CD14-positive monocyte (primary cell): Measurements from ENCODE around the gene ZNF282. TPM values are rescaled to one million over a fixed set of nuclear protein-coding genes. Genes with fewer than 3 reads are reported as not detected.
"Not testable (repeated sequence)": the region's sequence is repeated elsewhere in the genome, so short reads cannot be mapped to it uniquely, and the experiment has no call there.

ENCODE experiments used
- DNase-seq, 3 donors: peaks; one replicate each; pipeline ENCODE4 v3.0.0-alpha.2; 2011 to 2022
- H2AFZ ChIP-seq: 2 replicates; pipeline ENCODE4 v1.6.0; 2012; ENCODE audit warnings: mild to moderate bottlenecking, low read depth, low read length, inconsistent platforms; ENCODE audit not compliant: insufficient read depth, poor library complexity, severe bottlenecking
- H3K27ac ChIP-seq, 2 donors: 1 replicate in 1 of 2; 2 replicates in 1 of 2; pipeline ENCODE4 v1.5.1; 2012 to 2013; ENCODE audit warnings: low read length in 2 of 2, control low read depth in 1 of 2, inconsistent platforms in 1 of 2, low read depth in 1 of 2, mild to moderate bottlenecking in 1 of 2
- H3K27me3 ChIP-seq, 2 donors: one replicate each; pipeline versions ENCODE4 v1.6.0 to v1.6.1; 2011 to 2013; ENCODE audit warnings: low read length in 2 of 2; ENCODE audit not compliant: control insufficient read depth in 2 of 2, insufficient read depth in 2 of 2
- H3K36me3 ChIP-seq, 2 donors: replicated peaks in 1 of 2; 1 replicate in 1 of 2; 2 replicates in 1 of 2; pipeline versions ENCODE4 v1.5.1 to v1.6.1; 2012 to 2013; ENCODE audit warnings: low read length in 2 of 2, control low read depth in 1 of 2, inconsistent platforms in 1 of 2, mild to moderate bottlenecking in 1 of 2; ENCODE audit not compliant: insufficient read depth in 2 of 2, control insufficient read depth in 1 of 2
- H3K4me1 ChIP-seq, 2 donors: 1 replicate in 1 of 2; 2 replicates in 1 of 2; pipeline versions ENCODE4 v1.5.1 to v1.6.1; 2012 to 2013; ENCODE audit warnings: low read length in 2 of 2, control low read depth in 1 of 2, inconsistent platforms in 1 of 2, mild to moderate bottlenecking in 1 of 2, moderate library complexity in 1 of 2; ENCODE audit not compliant: insufficient read depth in 2 of 2, control insufficient read depth in 1 of 2
- H3K4me2 ChIP-seq: replicated peaks from 2 replicates; pipeline ENCODE3; 2012; ENCODE audit warnings: low read length, moderate library complexity, mild to moderate bottlenecking; ENCODE audit not compliant: poor library complexity, severe bottlenecking; ENCODE audit errors: extremely low read depth
- H3K4me3 ChIP-seq, 3 experiments: fragments of 200-600 bp in 1 of 3; sonication (generic) in 1 of 3; replicated peaks in 1 of 3; 1 replicate in 2 of 3; 2 replicates in 1 of 3; pipeline ENCODE4 v1.5.1; 2011 to 2013; ENCODE audit warnings: low read length in 3 of 3, mild to moderate bottlenecking in 3 of 3, control low read depth in 2 of 3, low read depth in 2 of 3, inconsistent platforms in 1 of 3, moderate library complexity in 1 of 3
- H3K79me2 ChIP-seq: 2 replicates; pipeline ENCODE4 v1.6.0; 2012; ENCODE audit warnings: mild to moderate bottlenecking, control low read depth, inconsistent platforms, low read length, moderate library complexity; ENCODE audit not compliant: insufficient read depth
- H3K9ac ChIP-seq: 2 replicates; pipeline ENCODE4 v1.6.0; 2017; ENCODE audit warnings: low read length, mild to moderate bottlenecking; ENCODE audit not compliant: insufficient read depth, poor library complexity, severe bottlenecking
- H3K9me3 ChIP-seq, 2 donors: replicated peaks in 1 of 2; 1 replicate in 1 of 2; 2 replicates in 1 of 2; pipeline versions ENCODE4 v1.5.1 to v1.6.1; 2012 to 2013; ENCODE audit warnings: low read length in 2 of 2, control low read depth in 1 of 2; ENCODE audit not compliant: control insufficient read depth in 1 of 2, insufficient read depth in 1 of 2
- H4K20me1 ChIP-seq: 2 replicates; pipeline ENCODE4 v1.6.0; 2012; ENCODE audit warnings: mild to moderate bottlenecking, low read length, control low read depth, moderate library complexity; ENCODE audit not compliant: insufficient read depth
- H3K27ac Mint-ChIP-seq, 7 donors: one replicate each; pipeline ENCODE4 v1.8.0; 2020; ENCODE audit warnings: mild to moderate bottlenecking in 7 of 7, mixed read lengths in 7 of 7, moderate library complexity in 6 of 7, inconsistent platforms in 2 of 7
- H3K27me3 Mint-ChIP-seq, 3 donors: one replicate each; pipeline ENCODE4 v1.8.0; 2021 to 2022; ENCODE audit warnings: low read depth in 3 of 3, mild to moderate bottlenecking in 3 of 3, mixed read lengths in 3 of 3, moderate library complexity in 3 of 3, inconsistent platforms in 1 of 3
- H3K36me3 Mint-ChIP-seq, 2 donors: one replicate each; pipeline ENCODE4 v1.8.0; 2020; ENCODE audit warnings: mixed read lengths in 2 of 2, inconsistent platforms in 1 of 2, mild to moderate bottlenecking in 1 of 2
- H3K4me1 Mint-ChIP-seq: one replicate; pipeline ENCODE4 v1.8.0; 2020; ENCODE audit warnings: mild to moderate bottlenecking, mixed read lengths
- H3K4me3 Mint-ChIP-seq, 2 donors: one replicate each; pipeline ENCODE4 v1.8.0; 2020; ENCODE audit warnings: mild to moderate bottlenecking in 2 of 2, mixed read lengths in 2 of 2, moderate library complexity in 1 of 2
- H3K9me3 Mint-ChIP-seq, 7 donors: one replicate each; pipeline ENCODE4 v1.8.0; 2020 to 2022; ENCODE audit warnings: mixed read lengths in 7 of 7, mild to moderate bottlenecking in 6 of 7, moderate library complexity in 6 of 7, inconsistent platforms in 2 of 7
- WGBS: methylation state at CpG from one replicate; pipeline ENCODE4 v1.1.5; 2013; ENCODE audit warnings: missing lambda C conversion rate; ENCODE audit not compliant: insufficient coverage; 5-methylcytosine and 5-hydroxymethylcytosine counted together
- intact Hi-C, 2 donors: fragments of 100-400 bp; cut with micrococcal nuclease; formaldehyde crosslinking; loops; one replicate each; pipeline versions ENCODE4 v1.15.0 to v1.15.1; 2023
- polyA plus RNA-seq, 3 donors: library from polyadenylated mRNA; depleted of rRNA in 1 of 3; unstranded in 2 of 3; stranded (reverse) in 1 of 3; fragments of 300-500 nt in 2 of 3; fragments of >200 nt in 1 of 3; fragmentation: Illumina TruSeq in 2 of 3; gene quantifications; 1 replicate in 2 of 3; 2 replicates in 1 of 3; pipeline ENCODE4 v1.2.3, GENCODE V29; 2012 to 2021
- small RNA-seq: library from RNA; depleted of rRNA; stranded (forward); fragments of <200 nt; gene quantifications from one replicate; pipeline ENCODE3, GENCODE V24; 2012; ENCODE audit warnings: low read depth; ENCODE audit not compliant: insufficient read length
- TF ChIP-seq, protein P1 (sequence below): fragments of 200-600 bp; IDR thresholded peaks from one replicate; pipeline ENCODE4 v1.8.0; 2022; ENCODE audit warnings: antibody characterized with exemption, mild to moderate bottlenecking

ZNF282 gene
- polyA plus RNA-seq, 3 donors: 0.51 to 6.2 (median 0.86) TPM

GRCh38 chr7:149267733-149268132 is 72.4 kb downstream of the ZNF282 start:
- 97% methylated on average over 4 of the region's 8 CpGs for WGBS
- no peak overlapping the region for H3K27ac Mint-ChIP-seq
- TF ChIP-seq, protein P1, sequence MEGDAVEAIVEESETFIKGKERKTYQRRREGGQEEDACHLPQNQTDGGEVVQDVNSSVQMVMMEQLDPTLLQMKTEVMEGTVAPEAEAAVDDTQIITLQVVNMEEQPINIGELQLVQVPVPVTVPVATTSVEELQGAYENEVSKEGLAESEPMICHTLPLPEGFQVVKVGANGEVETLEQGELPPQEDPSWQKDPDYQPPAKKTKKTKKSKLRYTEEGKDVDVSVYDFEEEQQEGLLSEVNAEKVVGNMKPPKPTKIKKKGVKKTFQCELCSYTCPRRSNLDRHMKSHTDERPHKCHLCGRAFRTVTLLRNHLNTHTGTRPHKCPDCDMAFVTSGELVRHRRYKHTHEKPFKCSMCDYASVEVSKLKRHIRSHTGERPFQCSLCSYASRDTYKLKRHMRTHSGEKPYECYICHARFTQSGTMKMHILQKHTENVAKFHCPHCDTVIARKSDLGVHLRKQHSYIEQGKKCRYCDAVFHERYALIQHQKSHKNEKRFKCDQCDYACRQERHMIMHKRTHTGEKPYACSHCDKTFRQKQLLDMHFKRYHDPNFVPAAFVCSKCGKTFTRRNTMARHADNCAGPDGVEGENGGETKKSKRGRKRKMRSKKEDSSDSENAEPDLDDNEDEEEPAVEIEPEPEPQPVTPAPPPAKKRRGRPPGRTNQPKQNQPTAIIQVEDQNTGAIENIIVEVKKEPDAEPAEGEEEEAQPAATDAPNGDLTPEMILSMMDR: no peak
- peaks cover 12% of the 10 kb centered on the region for H4K20me1 ChIP-seq
- peaks cover 0 to 4% (median 0%) of the 10 kb centered on the region in 7 donors for H3K9me3 Mint-ChIP-seq
- peaks cover 10% of the 10 kb centered on the region for H3K4me1 Mint-ChIP-seq
- no peaks in the 10 kb centered on the region for H3K9me3 ChIP-seq
- no peak overlapping the region for H3K4me3 ChIP-seq
- H3K27ac ChIP-seq: no peak overlapping the region
- peaks cover 47 to 66% of the 10 kb centered on the region in 2 donors for H3K36me3 ChIP-seq
- no peak overlapping the region for H2AFZ ChIP-seq
- H3K36me3 Mint-ChIP-seq: peaks cover 52 to 55% of the 10 kb centered on the region in 2 donors
- intact Hi-C loops: no loop called here
- H3K79me2 ChIP-seq: no peaks in the 10 kb centered on the region
- no peak overlapping the region for H3K4me3 Mint-ChIP-seq
- no peak overlapping the region for H3K9ac ChIP-seq
- no peak for DNase-seq
- H3K4me2 ChIP-seq: no peak overlapping the region
- no peaks in the 10 kb centered on the region for H3K27me3 ChIP-seq
- peaks cover 0 to 2% (median 0%) of the 10 kb centered on the region in 3 donors for H3K27me3 Mint-ChIP-seq
- H3K4me1 ChIP-seq: peaks cover 2 to 3% of the 10 kb centered on the region in 2 donors

DNA sequence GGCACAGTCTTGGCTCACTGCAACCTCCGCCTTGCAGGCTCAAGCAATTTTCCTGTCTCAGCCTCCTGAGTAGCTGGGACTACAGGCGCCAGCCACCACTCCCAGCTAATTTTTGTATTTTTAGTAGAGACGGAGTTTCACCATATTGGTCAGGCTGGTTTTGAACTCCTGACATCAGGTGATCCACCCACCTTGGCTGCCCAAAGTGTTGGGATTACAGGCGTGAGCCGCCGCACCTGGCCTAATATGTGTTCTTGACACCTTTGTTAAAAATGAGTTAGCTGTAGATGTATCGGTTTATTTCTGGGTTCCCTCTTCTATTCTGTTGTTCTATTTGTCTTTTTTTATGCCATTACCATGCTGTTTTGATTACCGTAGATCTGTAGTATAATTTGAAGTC is 79.1 kb downstream of the ZNF282 start:
- H3K4me1 Mint-ChIP-seq, H3K4me2 ChIP-seq, H3K4me1 ChIP-seq, DNase-seq, H3K9ac ChIP-seq, H3K27me3 ChIP-seq, intact Hi-C loops, H3K4me3 Mint-ChIP-seq, H3K79me2 ChIP-seq, H4K20me1 ChIP-seq, H3K9me3 Mint-ChIP-seq, H3K4me3 ChIP-seq, H3K27me3 Mint-ChIP-seq, H2AFZ ChIP-seq, H3K27ac ChIP-seq, H3K9me3 ChIP-seq: not testable (repeated sequence)
- H3K36me3 ChIP-seq: peaks cover 49 to 75% of the 10 kb centered on the region in 2 donors
- Mint-ChIP-seq H3K36me3 (peaks cover 58 to 81% of the 10 kb centered on the region in 2 donors), H3K27ac (peak overlapping the region in 1 of 7 donors; percentile 54)
- WGBS: 100% methylated on average over 5 of the region's 8 CpGs

Small RNA genes within 50 kb of the gene (small RNA-seq; reads per million reads assigned to genes)
- not detected for gene AC004890.1

Other genes with a start within 250 kb of the ZNF282 start
- gene PDIA4, start 167.0 kb upstream of the ZNF282 start, polyA plus RNA-seq: 10 to 100 TPM; 36.5 to 51.2 (median 37.0) TPM
- 1 to 10 TPM in 2 of 3 donors, under 1 TPM in 1; 0.84 to 2.6 (median 1.2) TPM for gene ZNF786, start 104.8 kb upstream of the ZNF282 start, polyA plus RNA-seq
- under 1 TPM in 2 of 3 donors, not detected in 1; 0.15 to 0.17 TPM for gene ZNF425, start 69.2 kb upstream of the ZNF282 start, polyA plus RNA-seq
- gene ZNF398, start 48.1 kb upstream of the ZNF282 start, polyA plus RNA-seq: 1 to 10 TPM; 3.0 to 3.7 (median 3.1) TPM
- gene ZNF212, start 44.1 kb downstream of the ZNF282 start, polyA plus RNA-seq: 1 to 10 TPM; 1.6 to 5.9 (median 2.3) TPM
- 10 to 100 TPM in 1 of 3 donors, 1 to 10 TPM in 2; 1.2 to 16.7 (median 1.5) TPM for gene ZNF783, start 66.7 kb downstream of the ZNF282 start, polyA plus RNA-seq